Trophoblast cell (in vitro differentiated cells and primary cell): ENCODE data around the gene NFATC1.

ENCODE experiments used
- DNase-seq, 2 donors: peaks; one replicate each; pipeline ENCODE4 v3.0.0-alpha.2; 2016
- H2AFZ ChIP-seq: 2 replicates; pipeline ENCODE4 v1.6.1; 2013; ENCODE audit warnings: low read length, moderate library complexity, mild to moderate bottlenecking; ENCODE audit not compliant: insufficient read depth, poor library complexity
- H2AK5ac ChIP-seq: 2 replicates; pipeline ENCODE4 v1.6.1; 2013; ENCODE audit warnings: mild to moderate bottlenecking, low read length
- H2BK120ac ChIP-seq: 2 replicates; pipeline ENCODE4 v1.6.1; 2013; ENCODE audit warnings: low read length, mild to moderate bottlenecking, moderate library complexity; ENCODE audit not compliant: insufficient read depth, poor library complexity
- H2BK12ac ChIP-seq: 2 replicates; pipeline ENCODE4 v1.6.1; 2013; ENCODE audit warnings: mild to moderate bottlenecking, low read length, moderate library complexity
- H2BK5ac ChIP-seq: 2 replicates; pipeline ENCODE4 v1.6.1; 2013; ENCODE audit warnings: low read length, low read depth, moderate library complexity, mild to moderate bottlenecking; ENCODE audit not compliant: poor library complexity
- H3K14ac ChIP-seq: 2 replicates; pipeline ENCODE4 v1.6.1; 2013; ENCODE audit warnings: mild to moderate bottlenecking, low read length
- H3K18ac ChIP-seq: 2 replicates; pipeline ENCODE4 v1.6.1; 2013; ENCODE audit warnings: mild to moderate bottlenecking, low read length
- H3K23ac ChIP-seq: 2 replicates; pipeline ENCODE4 v1.6.1; 2013; ENCODE audit warnings: low read length
- H3K27ac ChIP-seq: 2 replicates; pipeline ENCODE4 v1.5.1; 2013; ENCODE audit warnings: low read depth, mild to moderate bottlenecking, inconsistent platforms, low read length, moderate library complexity
- H3K27me3 ChIP-seq: 2 replicates; pipeline ENCODE4 v1.6.1; 2013; ENCODE audit warnings: inconsistent platforms, mild to moderate bottlenecking, low read length, moderate library complexity; ENCODE audit not compliant: insufficient read depth
- H3K36me3 ChIP-seq, 2 experiments: 1 replicate in 1 of 2; 2 replicates in 1 of 2; pipeline ENCODE4 v1.6.1; 2013; ENCODE audit warnings: low read length in 2 of 2, mild to moderate bottlenecking in 2 of 2, moderate library complexity in 1 of 2; ENCODE audit not compliant: insufficient read depth in 2 of 2, control insufficient read depth in 1 of 2
- H3K4ac ChIP-seq: 2 replicates; pipeline ENCODE4 v1.6.1; 2013; ENCODE audit warnings: low read depth, mild to moderate bottlenecking, low read length, moderate library complexity
- H3K4me1 ChIP-seq, 2 experiments: 1 replicate in 1 of 2; 2 replicates in 1 of 2; pipeline ENCODE4 v1.6.1; 2013; ENCODE audit warnings: low read length in 2 of 2, mild to moderate bottlenecking in 2 of 2, moderate library complexity in 1 of 2; ENCODE audit not compliant: insufficient read depth in 2 of 2, control insufficient read depth in 1 of 2
- H3K4me2 ChIP-seq: 2 replicates; pipeline ENCODE4 v1.6.1; 2013; ENCODE audit warnings: inconsistent platforms, mild to moderate bottlenecking, low read length, moderate library complexity
- H3K4me3 ChIP-seq: 2 replicates; pipeline ENCODE4 v1.5.1; 2013; ENCODE audit warnings: mild to moderate bottlenecking, low read depth, low read length, inconsistent platforms
- H3K79me1 ChIP-seq: one replicate; pipeline ENCODE4 v1.6.1; 2013; ENCODE audit warnings: low read length
- H3K79me2 ChIP-seq: 2 replicates; pipeline ENCODE4 v1.6.1; 2013; ENCODE audit warnings: low read length, mild to moderate bottlenecking; ENCODE audit not compliant: control insufficient read depth, insufficient read depth, poor library complexity
- H3K9ac ChIP-seq: 2 replicates; pipeline ENCODE4 v1.6.1; 2013; ENCODE audit warnings: mild to moderate bottlenecking, low read length
- H3K9me3 ChIP-seq: 2 replicates; pipeline ENCODE4 v1.6.1; 2013; ENCODE audit warnings: low read depth, mild to moderate bottlenecking, control low read depth, inconsistent platforms, low read length; ENCODE audit not compliant: insufficient read depth
- H4K12ac ChIP-seq: 2 replicates; pipeline ENCODE4 v1.6.1; 2013; ENCODE audit warnings: low read depth, mild to moderate bottlenecking, low read length, moderate library complexity
- H4K8ac ChIP-seq: 2 replicates; pipeline ENCODE4 v1.6.1; 2013; ENCODE audit warnings: low read depth, mild to moderate bottlenecking, low read length, moderate library complexity
- H4K91ac ChIP-seq: one replicate; pipeline ENCODE4 v1.6.1; 2013; ENCODE audit warnings: low read depth, mild to moderate bottlenecking, low read length, moderate library complexity
- WGBS: extraction: QIAGEN DNeasy Blood & Tissue Kit; methylation state at CpG from one replicate; pipeline ENCODE4 v1.1.7; 2013; ENCODE audit warnings: missing lambda C conversion rate; ENCODE audit not compliant: insufficient read length, insufficient coverage; ENCODE audit errors: extremely low coverage; 5-methylcytosine and 5-hydroxymethylcytosine counted together

Gene NFATC1

DNA sequence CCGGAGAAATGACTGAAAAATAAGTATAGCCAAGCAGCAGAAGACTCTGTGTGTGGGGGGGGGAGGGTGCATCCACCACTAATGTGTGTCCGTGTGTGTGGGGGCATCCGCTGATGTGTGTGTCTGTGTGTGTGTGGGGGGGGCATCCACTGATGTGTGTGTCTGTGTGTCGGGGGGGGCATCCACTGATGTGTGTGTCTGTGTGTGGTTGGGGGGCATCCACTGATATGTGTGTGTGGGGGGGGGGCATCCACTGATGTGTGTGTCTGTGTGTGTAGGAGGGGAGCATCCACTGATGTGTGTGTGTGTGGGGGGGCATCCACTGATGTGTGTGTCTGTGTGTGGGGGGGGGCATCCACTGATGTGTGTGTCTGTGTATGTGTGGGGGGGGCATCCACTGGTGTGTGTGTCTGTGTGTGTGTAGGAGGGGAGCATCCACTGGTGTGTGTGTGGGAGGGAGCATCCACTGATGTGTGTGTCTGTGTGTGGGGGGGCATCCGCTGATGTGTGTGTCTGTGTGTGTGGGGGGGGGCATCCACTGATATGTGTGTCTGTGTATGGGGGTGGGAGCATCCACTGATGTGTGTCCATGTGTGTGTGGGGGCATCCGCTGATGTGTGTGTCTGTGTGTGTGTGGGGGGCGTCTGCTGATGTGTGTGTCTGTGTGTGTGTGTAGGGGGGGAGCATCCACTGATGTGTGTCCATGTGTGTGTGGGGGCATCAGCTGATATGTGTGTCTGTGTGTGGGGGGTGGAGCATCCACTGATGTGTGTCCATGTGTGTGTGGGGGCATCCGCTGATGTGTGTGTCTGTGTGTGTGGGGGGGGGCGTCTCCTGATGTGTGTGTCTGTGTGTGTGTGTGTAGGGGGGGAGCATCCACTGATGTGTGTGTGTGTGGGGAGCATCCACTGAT, 125.0 kb downstream of the NFATC1 start:
- Histone ChIP-seq H3K27ac (no peak overlapping the region), H3K18ac (no peak overlapping the region), H3K79me1 (no peaks in the 10 kb centered on the region), H2BK12ac (no peak overlapping the region), H3K9ac (no peak overlapping the region), H3K4ac (no peak overlapping the region), H3K27me3 (no peaks in the 10 kb centered on the region), H3K23ac (no peak overlapping the region), H3K4me2 (no peak overlapping the region), H4K12ac (no peak overlapping the region), H3K79me2 (no peaks in the 10 kb centered on the region), H3K9me3 (no peaks in the 10 kb centered on the region), H4K91ac (no peak overlapping the region), H2BK5ac (no peak overlapping the region), H2BK120ac (no peak overlapping the region), H3K36me3 (no peaks in the 10 kb centered on the region), H4K8ac (no peak overlapping the region), H3K4me3 (peak overlapping the region; percentile 15), H2AK5ac (no peak overlapping the region), H3K14ac (no peak overlapping the region), H3K4me1 (no peaks in the 10 kb centered on the region), H2AFZ (no peak overlapping the region)
- WGBS: no CpG with 5 or more reads among the region's 9 CpGs
- DNase-seq: no peak

DNA sequence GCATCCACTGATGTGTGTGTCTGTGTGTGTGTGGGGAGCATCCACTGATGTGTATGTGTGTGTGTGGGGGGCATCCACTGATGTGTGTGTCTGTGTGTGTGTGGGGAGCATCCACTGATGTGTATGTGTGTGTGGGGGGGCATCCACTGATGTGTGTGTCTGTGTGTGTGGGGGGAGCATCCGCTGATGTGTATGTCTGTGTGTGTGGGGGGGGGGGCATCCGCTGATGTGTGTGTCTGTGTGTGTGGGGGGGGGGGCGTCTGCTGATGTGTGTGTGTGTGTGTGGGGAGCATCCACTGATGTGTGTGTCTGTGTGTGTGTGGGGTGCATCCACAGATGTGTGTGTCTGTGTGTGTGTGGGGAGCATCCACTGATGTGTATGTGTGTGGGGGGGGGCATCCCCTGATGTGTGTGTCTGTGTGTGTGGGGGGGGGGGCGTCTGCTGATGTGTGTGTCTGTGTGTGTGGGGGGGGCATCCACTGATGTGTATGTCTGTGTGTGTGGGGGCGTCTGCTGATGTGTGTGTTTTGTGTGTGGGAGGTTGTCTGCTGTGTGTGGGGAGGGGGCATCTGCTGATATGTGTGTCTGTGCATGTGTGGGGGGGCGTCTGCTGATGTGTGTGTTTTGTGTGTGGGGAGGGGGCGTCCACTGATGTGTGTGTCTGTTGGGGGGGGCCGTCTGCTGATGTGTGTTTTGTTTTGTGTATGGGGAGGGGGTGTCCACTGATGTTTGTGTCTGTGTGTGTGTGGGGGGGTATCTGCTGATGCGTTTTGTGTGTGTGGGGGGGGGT, 125.9 kb downstream of the NFATC1 start:
- Histone ChIP-seq H3K36me3 (no peaks in the 10 kb centered on the region), H3K79me2 (no peaks in the 10 kb centered on the region), H3K4me1 (no peaks in the 10 kb centered on the region), H3K4ac (no peak overlapping the region), H4K8ac (no peak overlapping the region), H3K4me3 (no peak overlapping the region), H3K18ac (no peak overlapping the region), H3K27ac (no peak overlapping the region), H2AFZ (no peak overlapping the region), H2AK5ac (no peak overlapping the region), H2BK120ac (no peak overlapping the region), H3K9ac (no peak overlapping the region), H3K27me3 (no peaks in the 10 kb centered on the region), H4K12ac (no peak overlapping the region), H3K4me2 (no peak overlapping the region), H3K14ac (no peak overlapping the region), H2BK5ac (no peak overlapping the region), H3K79me1 (no peaks in the 10 kb centered on the region), H3K9me3 (no peaks in the 10 kb centered on the region), H2BK12ac (no peak overlapping the region), H3K23ac (no peak overlapping the region), H4K91ac (no peak overlapping the region)
- no CpG with 5 or more reads among the region's 9 CpGs for WGBS
- no peak for DNase-seq

DNA sequence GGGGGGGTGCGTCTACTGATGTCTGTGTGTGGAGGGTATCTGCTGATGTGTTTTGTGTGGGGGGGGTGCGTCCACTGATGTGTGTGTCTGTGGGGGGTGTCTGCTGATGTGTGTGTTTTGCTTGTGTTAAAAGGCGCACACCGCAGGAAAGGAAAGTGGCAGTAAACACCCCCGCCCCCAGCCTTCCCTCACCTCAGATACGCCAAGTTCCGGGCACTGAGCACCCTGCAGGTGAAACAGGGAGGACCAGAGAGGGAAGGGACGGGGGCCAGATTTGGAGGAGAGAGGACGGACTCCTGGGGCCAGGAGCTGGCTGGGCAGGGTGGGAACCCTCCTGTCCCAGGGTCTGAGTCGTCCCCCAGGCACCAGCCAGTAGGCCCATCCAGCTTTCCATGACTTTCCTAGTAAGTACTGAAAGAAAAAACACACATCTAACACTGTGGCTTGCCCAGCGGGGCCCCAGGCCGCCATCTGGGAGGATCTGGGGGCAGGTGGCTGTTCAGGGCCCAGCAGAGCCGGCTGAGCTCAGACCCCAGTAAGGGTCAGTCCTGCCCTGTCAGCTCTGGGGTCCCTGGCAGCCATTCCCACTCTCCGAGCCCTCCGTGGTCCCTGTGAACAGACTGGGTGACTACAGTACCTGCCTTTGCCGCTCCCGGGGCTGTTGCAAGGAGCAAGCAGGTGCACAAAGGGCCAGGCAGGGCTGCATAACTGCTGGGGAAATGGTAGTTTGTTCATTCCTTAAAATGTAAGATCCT, 126.9 kb downstream of the NFATC1 start:
- H3K79me1 ChIP-seq: no peaks in the 10 kb centered on the region
- H3K9ac ChIP-seq: no peak overlapping the region
- H4K12ac ChIP-seq: no peak overlapping the region
- DNase-seq: no peak
- no peak overlapping the region for H3K4me2 ChIP-seq
- H3K4me3 ChIP-seq: no peak overlapping the region
- H2BK5ac ChIP-seq: no peak overlapping the region
- no peak overlapping the region for H2BK12ac ChIP-seq
- H3K9me3 ChIP-seq: no peaks in the 10 kb centered on the region
- no peaks in the 10 kb centered on the region for H3K27me3 ChIP-seq
- H3K4me1 ChIP-seq: no peaks in the 10 kb centered on the region
- no peak overlapping the region for H3K18ac ChIP-seq
- H3K79me2 ChIP-seq: no peaks in the 10 kb centered on the region
- no peak overlapping the region for H3K4ac ChIP-seq
- H2BK120ac ChIP-seq: no peak overlapping the region
- H4K91ac ChIP-seq: no peak overlapping the region
- no peak overlapping the region for H4K8ac ChIP-seq
- H3K14ac ChIP-seq: no peak overlapping the region
- no peak overlapping the region for H2AK5ac ChIP-seq
- H2AFZ ChIP-seq: no peak overlapping the region
- no peak overlapping the region for H3K27ac ChIP-seq
- H3K36me3 ChIP-seq: no peaks in the 10 kb centered on the region
- no CpG with 5 or more reads among the region's 17 CpGs for WGBS
- no peak overlapping the region for H3K23ac ChIP-seq

- Histone ChIP-seq H4K12ac (no peak overlapping the region), H3K4me1 (no peaks in the 10 kb centered on the region), H3K27me3 (no peaks in the 10 kb centered on the region), H3K79me2 (no peaks in the 10 kb centered on the region), H2BK120ac (no peak overlapping the region), H3K14ac (no peak overlapping the region), H3K4me3 (no peak overlapping the region), H2AFZ (no peak overlapping the region), H4K91ac (no peak overlapping the region), H3K18ac (no peak overlapping the region), H3K4me2 (no peak overlapping the region), H2BK12ac (no peak overlapping the region), H3K79me1 (no peaks in the 10 kb centered on the region), H3K4ac (no peak overlapping the region), H2AK5ac (no peak overlapping the region), H2BK5ac (no peak overlapping the region), H3K23ac (no peak overlapping the region), H3K9me3 (no peaks in the 10 kb centered on the region), H4K8ac (no peak overlapping the region), H3K9ac (no peak overlapping the region), H3K36me3 (no peaks in the 10 kb centered on the region), H3K27ac (no peak overlapping the region)
- no CpG with 5 or more reads among the region's 11 CpGs for WGBS
- no peak for DNase-seq
Measured at GRCh38 chr18:79523206-79523735, 127.5 kb downstream of the NFATC1 start.
